GM21367 (cell line): ENCODE data around the gene TMX3.

Experiments
- ATAC-seq: cut with Tn5 transposase; IDR thresholded peaks from one replicate; pipeline ENCODE4 v1.9.1; 2021; ENCODE audit not compliant: unreplicated experiment

The TMX3 gene, protein sequence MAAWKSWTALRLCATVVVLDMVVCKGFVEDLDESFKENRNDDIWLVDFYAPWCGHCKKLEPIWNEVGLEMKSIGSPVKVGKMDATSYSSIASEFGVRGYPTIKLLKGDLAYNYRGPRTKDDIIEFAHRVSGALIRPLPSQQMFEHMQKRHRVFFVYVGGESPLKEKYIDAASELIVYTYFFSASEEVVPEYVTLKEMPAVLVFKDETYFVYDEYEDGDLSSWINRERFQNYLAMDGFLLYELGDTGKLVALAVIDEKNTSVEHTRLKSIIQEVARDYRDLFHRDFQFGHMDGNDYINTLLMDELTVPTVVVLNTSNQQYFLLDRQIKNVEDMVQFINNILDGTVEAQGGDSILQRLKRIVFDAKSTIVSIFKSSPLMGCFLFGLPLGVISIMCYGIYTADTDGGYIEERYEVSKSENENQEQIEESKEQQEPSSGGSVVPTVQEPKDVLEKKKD

DNA sequence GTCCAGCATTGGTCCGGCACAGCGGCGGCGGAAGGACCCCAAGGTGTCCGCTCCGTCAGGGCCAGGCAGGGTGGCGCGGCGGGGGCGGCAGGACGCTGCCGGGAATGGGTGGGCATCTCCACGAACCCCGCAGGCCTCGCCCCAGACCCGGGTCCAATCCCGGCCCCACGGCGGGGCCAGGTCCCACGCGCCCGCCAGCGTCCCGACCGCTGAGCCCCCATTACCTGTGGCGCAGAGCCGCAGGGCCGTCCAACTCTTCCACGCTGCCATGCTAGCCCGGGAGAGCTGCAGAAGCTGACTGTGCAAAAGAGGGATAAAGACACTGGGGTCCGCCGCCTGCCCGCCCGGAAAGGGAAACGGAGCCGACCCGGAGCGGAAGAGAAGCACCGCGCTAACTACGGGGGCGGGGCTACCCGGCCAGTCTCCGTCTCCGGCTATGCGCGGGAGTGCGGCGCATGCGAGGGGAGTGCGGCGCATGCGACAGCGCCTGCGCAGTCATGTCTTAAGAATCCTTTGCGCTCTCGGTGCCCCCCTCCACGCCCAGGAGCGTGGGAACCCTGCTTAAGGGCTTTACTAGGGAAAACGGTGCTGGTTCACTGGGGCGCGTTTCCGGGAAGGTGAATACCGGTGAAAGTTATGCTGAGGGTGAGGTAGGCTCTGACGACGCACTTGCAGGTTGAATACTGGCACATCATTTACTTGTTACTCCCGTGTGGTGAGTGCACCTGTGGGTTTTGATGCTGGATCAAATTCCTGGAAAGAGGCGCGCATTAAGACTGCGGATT is at the start of gene TMX3:
Gene TMX3 (minus strand): TSS at position 397 of the 785 bp plus-strand sequence. CDS start 127 bp downstream, at position 270.
- peak; percentile 95 for ATAC-seq

DNA sequence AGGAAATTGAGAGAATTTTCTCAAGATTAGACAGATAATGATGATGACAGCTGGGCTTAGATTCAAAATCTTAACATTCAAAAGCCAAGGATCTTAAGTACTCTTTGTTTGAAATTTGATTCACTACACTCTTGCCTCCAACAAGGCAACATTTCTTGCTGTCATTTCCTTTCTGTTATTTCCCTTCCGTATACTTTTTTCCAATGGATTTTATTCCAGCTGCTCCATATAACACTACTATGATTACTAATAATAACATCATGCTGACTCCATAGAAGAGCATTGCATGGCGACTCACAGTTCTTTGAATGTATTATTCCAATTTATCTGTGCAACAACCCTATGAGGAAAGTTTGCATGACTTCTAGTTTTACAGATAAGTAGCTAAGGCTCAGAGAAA is 49.1 kb upstream of the TMX3 start:
- ATAC-seq = no peak

DNA sequence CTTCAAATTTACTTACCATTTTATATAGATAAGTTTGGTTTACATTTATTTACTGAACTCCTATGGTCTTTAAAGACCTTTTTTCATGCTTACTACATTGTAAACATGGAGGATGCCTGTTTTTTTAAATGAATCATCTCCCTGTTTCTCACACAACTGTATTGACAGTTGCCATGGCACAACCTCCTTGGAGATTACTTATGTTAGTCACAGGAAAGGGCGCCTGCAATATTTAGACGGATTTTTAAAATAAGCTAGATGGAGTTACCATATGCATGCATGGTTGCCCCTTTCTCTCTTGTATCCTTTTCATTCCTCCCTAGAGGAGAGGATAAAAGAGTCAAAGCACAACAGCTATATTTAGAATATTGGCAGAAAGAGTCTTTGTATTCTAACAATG is 48.2 kb upstream of the TMX3 start:
- ATAC-seq = no peak

DNA sequence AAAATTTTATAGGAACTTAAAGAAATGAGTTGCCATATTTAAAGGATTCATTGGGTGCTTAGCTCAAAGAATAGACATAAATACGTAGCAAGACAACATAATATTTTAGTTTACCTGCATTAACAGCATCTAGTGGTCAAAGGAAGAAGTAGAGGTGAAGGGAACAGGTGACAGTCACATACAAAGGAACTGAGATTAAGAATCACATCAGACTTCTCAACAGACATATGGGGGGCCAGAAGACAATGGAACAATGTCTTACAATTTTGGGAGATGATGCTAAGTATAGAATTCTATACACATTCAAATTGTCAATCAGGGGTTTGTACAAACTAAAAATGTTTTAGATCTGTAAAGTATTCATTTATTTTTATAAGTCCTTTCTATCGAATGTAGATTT is 44.4 kb upstream of the TMX3 start:
- no peak for ATAC-seq

DNA sequence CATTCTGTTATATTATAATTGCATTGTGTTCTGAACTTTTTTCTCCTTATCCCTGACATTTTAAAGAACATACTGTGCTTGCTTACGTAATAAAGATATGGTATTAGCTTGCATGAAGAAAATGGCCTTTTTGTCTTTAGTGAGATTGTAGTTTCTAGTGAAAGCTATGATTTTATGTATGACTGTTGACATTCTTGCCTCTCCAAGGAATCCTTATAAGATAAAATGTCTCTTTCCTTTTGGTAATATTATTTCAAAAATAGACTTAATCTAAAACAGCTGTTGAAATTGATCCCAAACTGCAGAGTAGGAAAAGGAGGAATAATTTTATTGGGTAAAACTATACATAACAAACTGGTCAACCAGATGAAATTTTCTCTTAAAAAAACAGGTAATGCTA is 42.2 kb upstream of the TMX3 start:
- no peak for ATAC-seq

DNA sequence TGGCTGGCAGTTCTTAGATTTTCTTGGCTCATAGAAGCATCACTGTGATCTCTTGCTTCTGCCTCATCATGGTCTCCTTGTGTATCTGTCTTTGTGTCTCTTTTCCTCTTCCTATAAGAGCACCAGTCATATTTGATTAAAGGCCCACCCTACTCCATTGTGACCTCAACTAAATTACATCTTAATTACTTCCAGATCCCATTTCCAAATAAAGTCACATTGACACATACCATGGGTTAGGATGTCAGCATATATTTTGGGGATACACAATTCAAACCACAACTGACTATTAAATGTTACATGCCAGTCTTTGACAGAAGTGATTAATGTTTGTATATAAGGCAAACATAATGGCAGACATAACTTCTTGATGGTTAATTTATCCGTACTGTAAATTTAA is 27.3 kb upstream of the TMX3 start:
- ATAC-seq = no peak

DNA sequence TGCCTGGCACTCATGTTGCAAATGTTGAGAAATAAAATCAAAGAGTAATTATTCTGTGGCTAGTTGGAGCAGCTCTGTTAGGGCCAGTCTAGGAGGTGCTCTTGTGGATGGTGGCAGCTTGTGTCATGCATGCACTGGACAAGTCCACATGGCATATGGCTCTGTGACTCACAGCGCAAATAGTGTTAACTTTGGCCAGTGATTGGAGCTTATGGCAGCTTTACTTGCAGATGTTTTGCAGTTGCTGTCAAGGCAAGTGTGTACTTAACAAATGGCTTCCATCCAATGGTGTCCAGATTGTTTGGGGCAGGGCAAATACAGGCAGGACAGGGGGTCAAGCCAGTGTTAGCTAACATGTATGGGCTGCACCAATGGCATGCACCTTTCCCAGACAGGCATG is 26.1 kb upstream of the TMX3 start:
- ATAC-seq = no peak

DNA sequence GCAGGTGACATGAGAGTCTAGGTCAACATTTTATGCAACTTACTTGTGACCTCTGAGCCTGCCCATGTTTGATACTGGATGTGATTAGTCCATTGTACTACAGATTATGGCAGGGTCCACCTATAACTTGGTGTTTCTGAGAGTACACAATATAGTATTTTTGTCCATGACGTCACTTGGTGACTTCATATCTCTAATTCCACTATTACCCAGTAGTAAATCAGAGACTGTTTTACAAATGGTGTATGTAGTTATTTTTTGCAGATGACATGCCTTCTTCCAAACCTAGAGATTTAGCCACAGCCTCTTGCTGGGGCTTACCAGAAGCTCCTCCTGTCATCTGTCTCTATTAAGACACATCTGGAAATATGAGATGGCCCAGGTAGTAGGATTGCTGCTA is 24.6 kb upstream of the TMX3 start:
- no peak for ATAC-seq

DNA sequence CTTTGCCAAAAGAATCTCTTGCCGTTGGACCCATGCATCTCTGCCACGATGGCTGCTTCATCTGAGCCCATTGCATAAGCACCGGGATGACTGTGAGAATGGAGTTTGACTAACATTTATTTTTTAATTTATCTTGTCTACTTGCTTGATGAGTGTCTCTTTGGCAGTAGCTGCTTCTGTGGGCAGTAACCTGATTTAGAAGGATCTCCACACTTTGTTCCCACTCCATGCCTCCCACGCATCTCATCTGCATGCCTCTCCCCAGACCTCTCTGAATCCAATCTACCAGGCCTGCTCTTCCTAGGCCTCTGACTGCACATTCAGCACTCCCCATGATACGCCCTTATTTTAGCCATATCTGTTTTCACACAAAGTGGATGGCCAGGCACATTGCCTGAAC is 23.7 kb upstream of the TMX3 start:
- no peak for ATAC-seq

DNA sequence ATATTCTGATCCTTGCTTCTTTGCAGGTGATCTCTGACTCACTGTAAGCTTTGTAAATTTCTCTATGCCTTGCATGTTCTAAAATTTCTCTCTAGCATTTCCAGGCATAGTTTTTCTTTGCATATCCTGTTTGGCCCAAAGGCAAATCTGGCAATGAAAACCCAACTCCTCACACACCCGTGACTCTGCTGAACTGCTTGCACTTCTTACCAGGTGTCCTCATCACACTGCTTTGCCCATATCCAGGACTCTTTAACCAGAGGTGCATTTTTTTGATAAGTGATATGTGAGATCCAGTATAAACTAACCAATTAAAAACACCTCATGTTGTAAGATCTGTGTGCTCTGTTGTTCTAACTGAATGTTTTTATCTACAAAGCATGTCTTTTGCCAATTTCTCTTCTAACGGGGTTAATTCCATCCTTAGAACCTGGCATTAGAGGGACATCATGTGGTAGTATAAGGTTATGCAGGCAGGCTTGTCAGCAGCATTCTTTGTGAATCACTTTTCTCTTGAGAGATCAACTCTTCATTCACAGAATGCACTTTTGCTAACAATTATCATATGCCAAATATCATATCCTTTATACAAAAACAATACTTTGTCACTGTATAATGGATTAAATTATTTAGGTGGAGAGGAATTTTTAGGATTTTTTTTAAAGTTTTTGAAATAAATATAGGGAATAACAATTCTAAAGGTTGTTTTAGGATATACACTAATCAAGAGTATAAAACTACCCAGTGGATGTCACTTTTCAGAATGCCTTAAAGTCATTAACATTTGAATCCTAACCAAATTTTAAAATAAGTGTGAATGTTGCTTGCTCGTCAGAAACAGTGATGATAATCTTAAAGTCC is 20.8 kb upstream of the TMX3 start:
- peak; percentile 95 for ATAC-seq

DNA sequence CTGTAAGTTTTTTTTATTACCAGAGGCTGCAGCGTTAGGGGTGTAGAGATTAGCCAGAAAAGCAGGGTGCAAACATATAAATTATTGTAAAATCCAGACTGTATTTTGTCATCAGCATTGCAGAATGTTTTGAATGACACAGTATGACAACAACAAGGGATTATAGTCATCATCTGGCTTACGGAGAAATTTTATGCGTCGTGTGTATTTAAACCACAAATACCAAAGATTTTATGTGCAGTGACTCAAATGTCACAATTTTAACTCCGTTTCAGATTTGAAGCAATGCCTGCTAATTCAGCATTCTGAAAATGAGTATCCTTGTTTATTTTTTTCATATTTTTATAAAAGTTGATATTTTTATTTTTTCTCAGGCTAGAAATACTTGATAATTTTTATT is 19.4 kb upstream of the TMX3 start:
- no peak for ATAC-seq

DNA sequence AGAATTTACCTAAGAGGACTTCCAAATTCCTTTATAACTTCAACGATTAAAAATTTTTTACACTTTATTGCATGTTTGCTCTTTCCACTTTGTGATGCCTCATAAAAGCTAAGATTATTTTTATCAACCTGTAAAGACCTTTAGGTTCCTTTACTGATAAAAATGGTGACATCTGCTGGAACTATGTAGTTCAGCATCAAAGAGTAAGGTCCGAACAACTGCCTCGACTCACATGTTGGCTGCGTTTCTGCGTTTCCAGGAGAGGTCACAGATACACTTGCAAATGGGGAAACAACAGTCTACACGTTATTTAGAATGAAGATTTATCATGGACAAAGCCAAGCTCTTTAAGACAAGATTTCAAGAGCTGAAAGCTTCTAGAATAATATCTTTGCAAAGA is 18.8 kb upstream of the TMX3 start:
- ATAC-seq = no peak

DNA sequence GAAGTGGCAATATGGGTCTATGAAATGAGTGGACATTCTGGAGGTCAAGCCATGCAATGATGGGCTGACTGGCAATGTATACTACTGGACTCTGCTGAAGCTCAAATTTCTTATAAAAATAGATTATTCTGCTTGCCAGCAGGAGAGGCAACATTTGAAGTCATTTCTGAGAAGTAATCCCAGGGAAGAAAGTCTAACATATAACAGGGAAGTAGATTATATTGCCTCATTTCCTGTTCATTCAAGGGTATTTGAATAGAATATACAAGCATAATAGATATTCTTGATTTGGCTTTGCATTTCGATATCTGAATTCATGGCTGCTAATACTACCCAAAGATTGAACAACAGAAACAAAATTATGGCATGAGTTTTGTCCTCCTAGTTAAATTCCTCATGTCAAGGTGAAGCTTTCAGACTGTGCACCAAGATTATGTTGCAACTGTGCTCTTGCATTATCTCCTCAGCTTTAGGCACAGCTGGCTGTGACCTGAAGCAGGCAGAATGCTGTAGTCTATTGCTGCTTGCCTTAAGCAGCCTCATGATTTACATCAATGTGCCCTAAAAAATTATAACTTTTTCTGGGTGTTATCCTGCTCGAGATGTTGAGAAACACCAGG is 13.3 kb upstream of the TMX3 start:
- ATAC-seq = no peak

DNA sequence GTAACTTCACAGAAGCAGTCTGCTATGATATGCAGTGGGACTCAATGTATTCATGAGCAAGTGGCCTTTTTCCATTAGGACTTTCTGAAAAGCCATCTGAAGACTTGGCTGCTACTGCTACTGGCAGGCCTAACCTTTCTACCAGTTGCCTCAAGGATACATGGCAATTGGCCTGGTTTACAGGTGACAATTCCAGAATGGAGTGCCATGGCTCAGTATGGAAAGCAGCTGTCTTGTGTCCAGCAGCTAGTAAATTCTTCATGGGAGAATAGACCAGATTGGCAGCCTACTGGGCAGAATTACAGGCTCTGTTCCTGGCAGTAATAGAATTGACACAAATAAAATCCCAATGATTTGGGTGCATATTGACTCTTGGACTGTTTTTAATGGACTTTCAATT is 12.6 kb upstream of the TMX3 start:
- ATAC-seq = no peak

DNA sequence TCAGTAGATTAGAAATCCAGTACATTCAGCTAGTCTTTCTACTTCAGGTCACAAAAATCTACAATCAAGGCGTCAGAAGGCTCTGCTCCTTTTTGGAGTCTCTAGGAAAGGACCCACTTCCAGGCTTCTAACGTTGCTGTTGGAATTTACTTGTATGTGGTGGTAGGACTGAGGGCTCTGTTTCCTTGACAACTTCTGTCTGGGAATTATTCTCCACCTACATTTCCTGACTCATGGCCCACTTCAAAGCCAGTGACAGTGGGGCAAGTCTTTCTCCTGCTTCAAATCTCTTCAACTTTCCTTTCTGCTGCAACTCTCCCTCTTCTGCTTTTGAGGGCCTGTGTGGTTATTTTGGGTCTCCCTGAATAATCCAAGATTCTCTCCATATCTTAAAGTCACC is 10.4 kb upstream of the TMX3 start:
- ATAC-seq = no peak

DNA sequence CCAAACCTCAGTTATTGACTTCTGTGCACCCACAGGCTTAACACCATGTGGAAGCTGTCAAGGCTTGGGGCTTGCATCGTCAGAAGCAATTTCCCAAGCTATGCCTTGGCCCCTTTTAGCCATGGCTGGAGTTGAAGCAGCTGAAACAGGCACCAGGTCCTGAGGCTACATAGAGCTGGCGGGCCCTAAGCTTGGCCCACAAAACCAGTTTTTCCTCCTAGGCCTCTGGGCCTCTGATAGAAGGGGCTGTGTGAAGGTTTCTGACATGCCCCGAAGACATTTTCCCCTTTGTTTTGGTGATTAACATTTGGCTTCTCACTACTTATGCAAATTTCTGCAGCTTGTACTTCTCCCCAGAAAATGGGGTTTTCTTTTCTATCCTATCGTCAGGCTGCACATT is 9.1 kb upstream of the TMX3 start:
- no peak for ATAC-seq

DNA sequence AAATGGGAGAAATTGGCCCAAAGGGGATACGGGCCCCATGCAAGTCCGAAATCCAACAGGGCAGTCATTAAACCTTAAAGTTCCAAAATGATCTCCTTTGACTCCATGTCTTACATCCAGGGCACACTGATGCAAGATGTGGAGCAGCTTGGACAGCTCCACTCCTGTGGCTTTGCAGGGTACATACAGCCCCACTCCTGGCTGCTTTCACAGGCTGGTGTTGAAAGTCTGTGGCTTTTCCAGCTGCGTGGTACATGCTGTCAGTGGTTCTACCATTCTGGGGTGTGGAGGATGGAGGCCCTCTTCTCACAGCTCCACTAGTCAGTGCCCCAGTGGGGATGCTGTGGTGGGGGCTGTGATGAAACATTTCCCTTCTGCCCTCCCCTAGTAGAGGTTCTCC is 8.6 kb upstream of the TMX3 start:
- ATAC-seq = no peak

DNA sequence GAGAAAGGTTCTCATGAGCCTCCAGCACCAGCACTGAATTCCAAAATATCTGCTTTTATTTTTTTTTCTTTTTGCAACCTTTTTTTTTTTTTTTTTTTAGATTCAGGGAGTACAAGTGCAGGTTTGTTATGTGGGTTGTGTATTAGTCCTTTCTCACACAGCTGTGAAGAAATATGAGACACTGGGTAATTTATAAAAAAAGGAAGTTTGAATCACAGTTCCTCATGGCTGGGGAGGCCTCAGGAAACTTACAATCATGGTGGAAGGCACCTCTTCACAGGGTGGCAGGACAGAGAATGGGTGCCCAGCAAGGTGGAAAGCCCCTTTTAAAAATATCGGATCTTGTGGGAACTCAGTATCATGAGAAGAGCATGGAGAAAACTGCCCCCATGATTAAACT is 7.9 kb upstream of the TMX3 start:
- no peak for ATAC-seq

DNA sequence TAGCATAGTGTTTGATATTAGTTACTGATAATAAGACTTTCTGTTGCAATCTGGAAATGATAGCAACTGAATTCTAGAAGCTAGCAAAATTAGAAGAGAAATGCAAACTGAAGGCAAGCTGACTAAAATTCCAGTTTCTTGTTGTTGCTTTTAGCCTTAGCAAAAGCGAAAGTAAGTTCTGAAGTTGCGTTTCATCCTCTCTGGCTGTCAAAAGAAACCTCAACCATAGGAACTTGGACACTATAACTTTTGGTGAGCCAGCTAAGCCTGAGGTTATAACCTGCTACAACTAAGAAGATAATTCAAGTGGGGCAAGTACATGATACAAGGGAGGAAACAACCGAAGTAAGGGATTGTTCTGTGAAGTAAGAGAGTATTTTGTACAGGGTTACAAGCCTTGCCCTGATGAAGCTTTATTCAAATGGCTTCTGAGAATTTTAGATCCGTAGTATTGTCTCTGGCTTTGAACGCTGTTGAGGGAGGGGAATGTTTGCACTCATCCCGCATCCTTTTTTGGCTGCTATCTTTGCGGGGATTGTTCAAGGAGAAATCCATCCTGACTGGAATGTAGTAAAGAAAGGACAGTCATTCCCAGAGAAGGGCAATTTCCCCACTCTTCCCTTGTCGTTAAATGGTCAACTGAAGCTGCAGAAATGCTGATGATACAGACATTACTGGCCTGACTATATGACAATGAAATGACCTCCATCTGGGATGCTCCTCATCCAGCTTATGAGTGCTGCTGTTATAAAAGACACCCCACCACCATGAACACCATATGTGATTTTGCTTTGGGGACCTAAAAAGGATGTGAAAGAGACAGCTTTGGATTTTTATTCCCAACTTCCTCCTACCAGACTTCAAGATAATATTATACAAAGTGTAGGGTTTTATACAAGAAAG is 7.0 kb upstream of the TMX3 start:
- ATAC-seq = peak; percentile 92

DNA sequence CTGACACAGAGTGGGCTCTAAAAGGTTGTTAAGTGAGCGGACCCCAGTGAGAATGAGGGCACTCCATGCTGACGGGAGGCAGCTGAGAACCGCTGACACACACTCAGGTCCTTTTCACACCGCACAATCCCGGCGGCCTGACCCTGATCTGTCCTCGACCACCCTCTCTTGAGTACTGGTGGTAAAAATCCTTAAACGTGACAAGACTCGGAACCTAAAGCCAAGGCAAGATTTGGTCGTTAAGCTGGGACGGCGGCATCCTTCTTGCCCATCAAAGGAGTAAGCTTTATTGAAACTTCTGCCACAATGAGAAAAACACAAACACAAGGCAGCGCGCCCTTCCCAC is 569 bp downstream of the TMX3 start:
- ATAC-seq = peak; percentile 3
